ENCODE data around the gene SCGB3A1. TPM values are rescaled to one million over a fixed set of nuclear protein-coding genes. Genes with fewer than 3 reads are reported as not detected.

Gene SCGB3A1
- total RNA-seq, 4 donors from 2014 or later: 2.6 to 3.5 (median 3.5) TPM; not detected in 1

DNA sequence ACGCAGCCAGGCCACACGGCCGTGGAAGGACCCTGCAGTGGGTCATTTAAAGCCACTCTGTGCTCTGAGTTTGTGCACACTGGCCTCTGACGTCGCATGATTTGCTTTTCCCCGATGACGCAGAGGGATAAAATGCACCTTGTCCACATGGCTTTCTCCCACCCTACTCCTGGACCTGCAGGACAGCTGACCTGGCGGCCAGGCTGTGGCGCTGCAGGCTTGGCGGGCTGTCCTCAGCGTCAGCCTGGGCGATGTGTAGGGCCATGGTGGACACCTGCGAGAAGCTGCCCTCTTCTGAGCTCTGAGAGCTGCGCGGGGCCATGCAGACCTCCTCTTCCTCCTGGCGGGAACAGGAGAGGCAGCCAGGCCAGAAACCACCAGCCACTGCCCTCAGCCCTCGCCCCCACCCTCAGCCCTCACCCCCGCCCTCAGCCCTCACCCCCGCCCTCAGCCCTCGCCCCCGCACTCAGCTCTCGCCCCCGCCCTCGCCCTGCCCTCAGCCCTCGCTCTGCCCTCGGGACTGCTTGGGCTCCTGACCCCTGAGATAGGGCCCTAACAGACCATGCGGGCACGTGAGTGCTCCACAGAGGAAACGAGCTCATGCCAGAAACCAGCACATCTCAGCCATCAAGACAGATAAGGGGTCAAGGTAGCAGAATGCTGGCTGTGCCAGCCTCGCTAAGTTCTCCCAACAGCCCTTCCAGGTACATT lies 20.0 kb upstream of the SCGB3A1 start:
- intact Hi-C loops (cut with DNase I; ENCODE audit: low total_unique reads): no loop called here
- no peak for DNase-seq (ENCODE audit: low spot score in 2 of 2)
- TF ChIP-seq, protein P1, sequence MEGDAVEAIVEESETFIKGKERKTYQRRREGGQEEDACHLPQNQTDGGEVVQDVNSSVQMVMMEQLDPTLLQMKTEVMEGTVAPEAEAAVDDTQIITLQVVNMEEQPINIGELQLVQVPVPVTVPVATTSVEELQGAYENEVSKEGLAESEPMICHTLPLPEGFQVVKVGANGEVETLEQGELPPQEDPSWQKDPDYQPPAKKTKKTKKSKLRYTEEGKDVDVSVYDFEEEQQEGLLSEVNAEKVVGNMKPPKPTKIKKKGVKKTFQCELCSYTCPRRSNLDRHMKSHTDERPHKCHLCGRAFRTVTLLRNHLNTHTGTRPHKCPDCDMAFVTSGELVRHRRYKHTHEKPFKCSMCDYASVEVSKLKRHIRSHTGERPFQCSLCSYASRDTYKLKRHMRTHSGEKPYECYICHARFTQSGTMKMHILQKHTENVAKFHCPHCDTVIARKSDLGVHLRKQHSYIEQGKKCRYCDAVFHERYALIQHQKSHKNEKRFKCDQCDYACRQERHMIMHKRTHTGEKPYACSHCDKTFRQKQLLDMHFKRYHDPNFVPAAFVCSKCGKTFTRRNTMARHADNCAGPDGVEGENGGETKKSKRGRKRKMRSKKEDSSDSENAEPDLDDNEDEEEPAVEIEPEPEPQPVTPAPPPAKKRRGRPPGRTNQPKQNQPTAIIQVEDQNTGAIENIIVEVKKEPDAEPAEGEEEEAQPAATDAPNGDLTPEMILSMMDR (IDR thresholded peaks at IDR 0.05): no peak
- TF ChIP-seq POLR2A (IDR thresholded peaks at IDR 0.05): no peak
- H3K4me3 ChIP-seq (ENCODE audit: low read depth, poor library complexity, severe bottlenecking): no peak overlapping the region
- WGBS, 2 donors: 83 to 84% methylated on average over 26 to 28 of the region's 30 CpGs

DNA sequence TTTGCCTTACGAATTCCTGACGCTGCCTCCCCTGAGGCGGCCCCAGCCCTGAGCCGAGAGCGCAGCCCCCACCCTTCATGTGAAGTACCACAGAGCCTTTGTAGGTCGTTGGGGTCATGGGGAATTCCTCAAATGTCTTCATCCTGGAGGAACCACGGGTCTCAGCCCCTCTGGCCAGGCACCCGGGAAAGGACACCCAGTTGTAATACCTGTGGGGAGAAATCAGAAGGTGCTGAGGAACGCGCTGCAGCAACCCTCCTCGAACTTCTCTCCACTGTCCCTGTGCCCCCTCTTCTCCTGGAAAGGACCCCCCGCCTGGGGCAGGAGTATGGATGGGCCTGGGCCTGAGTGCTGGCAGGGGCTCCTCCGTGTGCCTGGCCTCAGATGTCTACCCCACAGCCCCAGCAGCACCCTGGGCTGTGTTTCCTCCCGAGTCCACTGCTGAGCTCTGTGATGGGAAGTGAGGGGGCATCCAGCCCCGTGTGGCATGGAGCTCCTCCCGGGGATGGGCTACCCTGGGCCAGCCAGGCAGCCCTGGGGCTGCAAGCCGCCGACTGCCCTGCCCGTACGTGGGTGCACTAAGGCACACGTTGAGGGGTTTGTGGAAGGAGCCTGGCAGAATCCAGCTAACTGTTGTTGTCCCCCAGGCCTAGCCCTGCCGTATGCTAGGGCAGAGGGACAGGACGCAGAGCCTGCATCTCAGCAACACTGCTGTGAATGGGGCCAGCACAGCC lies 18.7 kb upstream of the SCGB3A1 start:
- no peak for DNase-seq (ENCODE audit: low spot score in 2 of 2)
- intact Hi-C loops (cut with DNase I; ENCODE audit: low total_unique reads): no loop called here
- no peak overlapping the region for H3K4me3 ChIP-seq (ENCODE audit: low read depth, poor library complexity, severe bottlenecking)
- WGBS, 2 donors: 76 to 77% methylated on average over 22 to 23 of the region's 23 CpGs
- TF ChIP-seq POLR2A (IDR thresholded peaks at IDR 0.05): no peak
- TF ChIP-seq, protein P1 (IDR thresholded peaks at IDR 0.05): no peak

DNA sequence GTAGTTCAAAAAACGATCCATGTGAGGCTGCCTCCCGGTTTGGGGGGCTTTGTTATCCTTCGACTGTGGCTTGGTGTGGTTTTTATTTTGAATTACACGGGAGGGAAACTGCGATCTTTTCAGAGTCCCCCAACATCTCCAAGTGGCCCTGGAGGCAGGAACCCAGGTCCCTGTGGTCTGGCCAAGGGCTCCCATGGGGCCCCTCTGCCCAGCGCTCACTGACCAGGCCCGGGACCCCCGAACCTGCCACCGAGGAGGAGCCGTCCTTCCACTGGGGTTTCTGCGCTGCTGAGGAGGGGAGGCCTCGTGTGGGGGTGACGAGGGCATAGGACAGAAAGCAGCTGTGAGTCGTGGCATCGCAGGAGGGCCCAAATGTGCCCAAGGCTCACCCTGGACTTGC lies 18.1 kb upstream of the SCGB3A1 start:
- TF ChIP-seq, protein P1 (IDR thresholded peaks at IDR 0.05): no peak
- TF ChIP-seq POLR2A (IDR thresholded peaks at IDR 0.05): no peak
- 83 to 88% methylated on average over 15 of the region's 15 CpGs for WGBS, 2 donors
- intact Hi-C loops (cut with DNase I; ENCODE audit: low total_unique reads): no loop called here
- no peak overlapping the region for H3K4me3 ChIP-seq (ENCODE audit: low read depth, poor library complexity, severe bottlenecking)
- no peak for DNase-seq (ENCODE audit: low spot score in 2 of 2)

DNA sequence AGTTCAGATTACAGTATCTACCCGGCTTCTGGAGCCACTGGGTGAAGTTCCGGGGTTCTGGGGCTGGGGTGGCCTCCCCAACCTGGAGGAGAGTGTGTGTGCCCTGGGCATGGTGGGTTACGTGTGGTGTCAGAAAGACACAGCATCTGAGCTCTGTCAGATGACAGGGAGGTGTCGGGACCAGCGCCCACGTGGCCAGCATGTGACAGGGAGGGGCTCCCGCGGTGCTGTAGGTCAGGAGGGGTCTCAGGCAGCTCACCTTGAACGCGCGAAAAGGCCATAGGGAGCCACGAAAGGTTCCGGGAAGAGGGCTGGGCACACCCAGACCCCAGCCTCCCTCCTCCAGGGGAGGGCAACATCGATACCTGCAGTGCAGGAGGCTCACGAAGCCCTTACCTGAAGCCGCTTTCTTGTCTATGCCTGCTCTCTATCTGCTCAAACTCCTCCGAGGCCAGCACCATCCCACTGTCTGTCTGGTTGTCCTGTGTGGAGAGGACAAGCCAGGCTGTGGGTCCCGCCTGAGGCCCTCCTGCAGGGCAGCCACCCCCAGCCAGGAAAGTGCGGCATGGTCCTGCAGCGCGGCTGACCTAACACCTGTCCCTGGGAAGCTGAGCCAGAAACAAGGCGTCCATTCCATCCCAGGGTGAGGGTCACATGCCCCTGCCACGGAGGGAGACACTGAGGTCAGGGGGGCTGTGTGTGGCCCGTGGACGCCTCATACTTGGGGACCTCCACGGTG lies 17.4 kb upstream of the SCGB3A1 start:
- no peak for DNase-seq (ENCODE audit: low spot score in 2 of 2)
- H3K4me3 ChIP-seq (ENCODE audit: low read depth, poor library complexity, severe bottlenecking): no peak overlapping the region
- 86 to 90% methylated on average over 25 to 26 of the region's 26 CpGs for WGBS, 2 donors
- intact Hi-C loops (cut with DNase I; ENCODE audit: low total_unique reads): no loop called here
- TF ChIP-seq, protein P1 (IDR thresholded peaks at IDR 0.05): no peak
- no peak for TF ChIP-seq POLR2A (IDR thresholded peaks at IDR 0.05)

DNA sequence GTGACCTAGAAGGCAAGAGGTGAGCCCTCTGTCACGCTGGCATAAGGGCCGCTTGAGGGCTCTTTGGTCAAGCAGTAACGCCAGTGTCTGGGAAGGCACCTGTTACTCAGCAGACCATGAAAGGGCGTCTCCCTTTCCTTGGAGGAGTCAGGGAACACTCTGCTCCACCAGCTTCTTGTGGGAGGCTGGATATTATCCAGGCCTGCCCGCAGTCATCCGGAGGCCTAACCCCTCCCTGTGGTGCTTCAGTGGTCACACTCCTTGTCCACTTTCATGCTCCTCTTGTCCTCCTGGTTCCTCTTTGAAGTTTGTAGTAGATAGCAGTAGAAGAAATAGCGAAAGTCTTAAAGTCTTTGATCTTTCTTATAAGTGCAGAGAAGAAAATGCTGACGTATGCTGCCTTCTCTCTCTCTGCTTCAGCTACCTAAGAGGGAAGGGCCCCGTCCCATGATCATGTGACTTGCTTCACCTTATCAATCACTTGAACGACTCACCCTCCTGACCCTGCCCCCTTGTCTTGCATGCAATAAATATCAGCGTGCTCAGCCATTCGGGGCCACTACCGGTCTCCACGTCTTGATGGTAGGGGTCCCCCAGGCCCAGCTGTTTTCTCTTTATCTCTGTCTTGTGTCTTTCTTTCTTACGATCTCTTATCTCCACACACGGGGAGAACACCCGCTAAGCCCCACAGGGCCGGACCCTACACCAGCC lies 16.7 kb upstream of the SCGB3A1 start:
- 56 to 70% methylated on average over 18 of the region's 18 CpGs for WGBS, 2 donors
- no peak overlapping the region for H3K4me3 ChIP-seq (ENCODE audit: low read depth, poor library complexity, severe bottlenecking)
- intact Hi-C loops (cut with DNase I; ENCODE audit: low total_unique reads): no loop called here
- TF ChIP-seq, protein P1 (IDR thresholded peaks at IDR 0.05): no peak
- no peak for TF ChIP-seq POLR2A (IDR thresholded peaks at IDR 0.05)
- no peak for DNase-seq (ENCODE audit: low spot score in 2 of 2)
